Stimulated activated CD4-positive, alpha-beta T cell treated with anti-CD3 and anti-CD28 coated beads, TNF-alpha, amount 100 ng/mL, for 24 hours (primary cell): ENCODE results near the gene ANKRD52.
"Not testable (repeated sequence)": the region's sequence is repeated elsewhere in the genome, so short reads cannot be mapped to it uniquely, and the experiment has no call there.

Experiments
- DNase-seq, 3 experiments: peaks; one replicate each; pipeline ENCODE4 v3.0.0-alpha.2; 2020; ENCODE audit warnings: low read depth in 3 of 3

ANKRD52 gene

GRCh38 chr12:56258068-56258819 lies at the start of gene ANKRD52:
ANKRD52 (minus strand) TSS chr12:56258384; CDS start chr12:56258269, 115 bp downstream.
- peak; percentile 47 to 79 (median 64) for DNase-seq

DNA sequence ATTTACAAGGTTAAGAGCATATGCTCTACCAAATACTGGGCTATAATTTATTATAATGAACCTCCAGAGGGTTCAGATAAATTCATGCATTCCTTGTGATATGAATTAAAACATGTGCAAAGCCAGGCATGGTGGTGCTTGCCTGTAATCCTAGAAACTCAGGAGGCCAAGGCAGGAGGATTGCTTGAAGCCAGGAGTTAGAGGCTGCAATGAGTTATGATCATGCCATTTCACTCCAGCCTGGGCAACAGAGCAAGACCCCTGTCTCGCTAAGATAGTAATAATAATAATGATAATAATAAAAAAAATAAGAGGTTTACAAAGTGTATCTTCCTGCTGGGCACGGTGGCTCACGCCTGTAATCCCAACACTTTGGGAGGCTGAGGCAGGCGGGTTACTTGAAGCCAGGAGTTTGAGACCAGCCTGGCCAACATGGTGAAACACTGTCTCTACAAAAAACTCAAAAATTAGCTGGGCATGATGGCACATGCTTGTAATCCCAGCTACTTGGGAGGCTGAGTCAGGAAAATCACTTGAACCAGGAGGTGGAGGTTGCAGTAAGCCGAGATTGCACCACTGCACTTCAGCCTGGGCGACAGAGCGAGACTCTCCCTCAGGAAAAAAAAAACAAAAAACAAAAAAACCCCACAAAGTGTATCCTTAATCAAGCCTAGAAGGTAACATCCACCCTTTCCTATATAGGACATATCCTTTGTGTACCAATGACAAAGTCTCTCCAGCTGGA lies 49.2 kb upstream of the ANKRD52 start:
- DNase-seq = no peak

DNA sequence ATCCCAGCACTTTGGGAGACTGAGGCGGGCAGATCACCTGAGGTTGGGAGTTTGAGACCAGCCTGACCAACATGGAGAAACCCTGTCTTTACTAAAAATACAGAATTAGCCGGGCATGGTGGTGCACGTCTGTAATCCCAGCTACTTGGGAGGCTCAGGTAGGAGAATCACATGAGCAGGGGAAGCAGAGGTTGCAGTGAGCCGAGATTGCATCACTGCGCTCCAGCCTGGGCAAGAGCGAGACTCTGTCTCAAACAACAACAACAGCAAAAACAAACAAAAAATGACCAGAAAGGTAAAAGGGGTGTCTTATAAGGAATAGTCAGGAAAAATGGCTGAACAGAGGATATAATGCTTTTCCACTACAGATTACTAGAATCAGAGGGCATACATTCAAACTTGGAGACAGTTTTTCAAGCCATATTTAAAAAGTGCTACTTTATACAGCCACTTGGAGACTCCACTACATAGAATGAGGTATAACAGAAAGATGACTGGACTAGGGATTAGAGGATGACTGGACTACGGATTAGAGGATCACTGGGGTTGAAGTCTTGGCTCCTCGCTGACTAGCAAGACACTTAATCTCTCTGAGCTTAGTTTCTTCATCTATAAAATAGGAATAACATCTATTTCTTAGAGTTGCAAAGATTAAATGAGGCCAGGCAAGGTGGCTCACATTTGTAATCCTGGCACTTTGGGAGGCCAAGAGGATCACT lies 46.8 kb upstream of the ANKRD52 start:
- no peak for DNase-seq

- no peak for DNase-seq
Observed at GRCh38 chr12:56304276-56304675, 46.1 kb upstream of the ANKRD52 start.

- no peak for DNase-seq
Observed at GRCh38 chr12:56300644-56301464, 42.7 kb upstream of the ANKRD52 start.

DNA sequence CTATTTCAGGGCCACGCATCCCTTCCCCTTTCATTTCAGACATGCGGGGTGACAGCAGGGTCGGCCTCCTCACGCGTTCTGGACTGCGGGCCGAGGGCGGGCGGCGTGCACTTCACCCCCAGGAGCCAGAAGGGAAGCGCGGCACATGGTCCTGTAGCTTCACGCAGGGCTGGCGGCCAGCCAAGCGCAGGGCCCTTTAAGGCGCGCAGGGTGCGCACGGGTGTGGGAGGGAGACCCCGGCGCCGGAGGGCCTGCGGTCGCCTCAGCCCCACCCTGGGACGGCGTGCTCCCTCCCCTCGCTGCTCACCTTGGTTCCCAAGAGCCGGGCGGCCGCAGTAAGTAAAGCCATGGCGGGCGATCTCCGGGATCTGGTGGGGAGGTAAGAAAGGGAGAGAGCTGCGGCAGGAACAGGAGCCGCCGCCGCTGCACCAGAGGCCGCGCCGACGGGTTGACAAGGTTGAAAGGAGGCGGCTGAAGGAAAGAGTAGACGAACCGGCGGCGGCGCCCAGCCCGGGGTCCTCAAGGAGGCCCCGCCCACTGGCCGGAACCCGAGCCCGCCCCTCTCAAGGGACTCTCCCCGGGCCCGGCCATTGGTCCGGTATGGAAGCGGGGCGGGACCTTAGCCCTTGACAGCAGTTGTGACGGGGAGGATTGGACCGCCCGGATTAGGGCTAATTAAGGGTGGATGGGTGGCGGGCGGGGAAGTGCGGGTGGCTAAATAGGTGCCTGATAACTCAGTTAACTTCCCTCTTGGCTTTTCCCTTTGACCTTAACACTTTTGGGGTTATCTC lies 41.9 kb upstream of the ANKRD52 start, which contains the start of gene CS:
Gene CS, minus strand, starts transcription at position 478 of the 791 bp plus-strand sequence. Its CDS starts 129 bp downstream, at position 349.
- peak; percentile 96 to 98 (median 97) for DNase-seq

DNA sequence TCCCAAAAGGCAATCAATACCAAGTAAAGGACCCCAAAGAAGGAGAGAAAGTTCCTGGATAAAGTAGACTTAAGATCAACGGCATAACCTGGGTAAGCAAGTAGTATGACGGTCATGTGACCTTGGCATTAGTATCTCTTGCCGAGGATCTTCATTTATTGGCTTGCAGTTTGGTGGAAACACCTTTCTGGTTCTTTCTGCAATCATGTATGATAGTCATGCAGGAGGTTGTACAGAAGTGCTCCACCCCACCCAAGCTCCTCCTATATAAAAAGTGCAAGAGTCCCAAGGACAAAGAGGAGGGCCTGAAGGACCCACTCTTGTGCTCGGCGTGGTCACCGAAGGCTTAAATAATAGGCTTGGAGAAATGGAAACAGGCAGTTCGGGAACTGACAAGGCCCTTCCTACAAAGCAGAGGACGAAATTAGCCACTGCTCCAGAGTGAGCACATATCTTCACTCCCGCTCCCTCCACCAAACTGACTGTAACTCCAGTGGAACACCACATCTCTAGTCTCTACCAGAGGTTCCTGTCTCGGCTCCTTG lies 41.2 kb upstream of the ANKRD52 start:
- peak in 1 of 3 experiments; percentile 9 for DNase-seq

GRCh38 chr12:56298828-56299227 lies 40.6 kb upstream of the ANKRD52 start:
- DNase-seq = no peak

DNA sequence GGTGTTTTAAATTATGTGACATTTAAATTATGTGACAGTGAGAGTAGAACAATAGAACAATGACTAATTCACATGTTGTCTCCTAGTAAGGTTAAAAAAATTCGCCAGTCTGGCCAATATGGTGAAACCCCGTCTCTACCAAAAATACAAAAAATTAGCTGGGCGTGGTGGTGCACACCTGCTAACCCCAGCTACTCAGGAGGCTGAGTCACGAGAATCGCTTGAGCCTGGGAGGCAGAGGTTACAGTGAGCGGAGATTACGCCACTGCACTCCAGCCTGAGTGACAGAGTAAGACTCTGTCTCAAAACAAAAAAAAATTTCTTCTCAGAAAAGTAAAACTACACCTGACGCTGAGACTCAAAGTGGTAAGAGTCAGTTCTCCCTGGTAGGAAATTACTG lies 39.2 kb upstream of the ANKRD52 start:
- no peak for DNase-seq

DNA sequence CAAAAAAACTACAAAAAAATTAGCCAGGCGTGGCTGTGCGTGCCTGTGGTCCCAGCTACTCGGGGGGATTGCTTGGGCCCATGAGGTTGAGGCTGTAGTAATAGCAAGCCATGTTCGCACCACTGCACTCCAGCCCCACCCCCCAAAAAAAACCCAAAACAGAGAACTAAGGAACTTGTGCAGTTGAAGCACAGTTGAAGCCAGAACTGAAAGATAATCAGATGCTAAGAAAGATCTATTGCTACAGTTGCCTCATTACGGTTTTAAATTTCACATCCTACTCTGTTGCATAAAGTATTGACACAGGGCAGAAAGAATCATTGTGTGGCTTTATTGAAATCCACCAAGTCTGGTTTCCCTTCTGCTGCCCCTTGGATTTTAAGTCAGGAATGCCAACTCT lies 38.1 kb upstream of the ANKRD52 start:
- DNase-seq = no peak

GRCh38 chr12:56293795-56294194 lies 35.6 kb upstream of the ANKRD52 start:
- DNase-seq = no peak

DNA sequence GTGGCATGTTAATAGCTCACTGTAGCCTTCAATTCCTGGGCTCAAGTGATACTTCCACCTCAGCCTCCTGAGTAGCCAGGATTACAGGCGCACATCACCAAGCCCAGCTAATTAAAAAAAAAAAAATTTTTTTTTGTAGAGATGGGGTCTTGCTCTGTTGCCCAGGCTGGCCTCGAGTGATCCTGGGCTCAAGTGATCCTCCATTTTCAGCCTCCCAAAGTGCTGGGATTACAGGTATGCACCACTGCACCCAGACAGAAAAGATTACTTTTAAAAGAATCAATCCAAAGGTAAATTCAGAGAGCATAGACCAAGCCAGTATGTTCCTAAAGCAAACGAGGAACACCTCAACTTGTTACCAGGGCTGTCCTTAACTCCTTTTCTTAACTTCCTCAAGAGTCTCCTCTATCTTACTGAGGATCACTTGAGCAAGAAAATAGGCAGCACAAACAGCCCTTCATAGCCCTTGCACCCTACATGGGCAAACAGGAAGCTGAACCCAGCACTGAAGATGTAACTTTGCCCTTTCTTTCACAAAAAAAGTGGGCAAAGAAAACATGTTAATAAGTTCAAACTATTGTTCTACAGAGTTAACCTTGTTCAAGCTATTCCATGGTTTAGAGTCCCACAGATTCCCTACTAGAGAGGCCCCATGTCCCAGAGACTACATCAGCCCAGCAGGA lies 30.7 kb upstream of the ANKRD52 start:
- no peak for DNase-seq

- no peak for DNase-seq
Observed at GRCh38 chr12:56286044-56286830, 28.1 kb upstream of the ANKRD52 start.

DNA sequence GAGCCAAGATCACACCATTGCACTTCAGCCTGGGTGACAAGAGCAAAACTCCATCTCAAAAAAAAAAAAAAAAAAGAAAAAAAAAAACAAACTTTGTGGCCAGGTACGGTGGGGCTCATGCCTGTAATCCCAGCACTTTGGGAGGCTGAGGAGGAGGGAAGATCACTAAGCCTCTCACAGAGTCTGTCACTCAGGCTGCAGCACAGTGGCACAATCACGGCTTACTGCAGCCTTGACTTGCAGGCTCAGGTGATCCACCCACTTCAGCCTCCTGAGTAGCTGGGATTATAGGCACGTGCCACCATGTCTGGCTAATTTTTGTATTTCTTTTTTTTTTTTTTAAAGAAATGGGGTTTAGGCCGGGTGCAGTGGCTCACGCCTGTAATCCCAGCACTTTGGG lies 26.1 kb upstream of the ANKRD52 start:
- not testable (repeated sequence) for DNase-seq

GRCh38 chr12:56282579-56282978 lies 24.4 kb upstream of the ANKRD52 start:
- no peak for DNase-seq

GRCh38 chr12:56282030-56282429 lies 23.8 kb upstream of the ANKRD52 start:
- DNase-seq = no peak

DNA sequence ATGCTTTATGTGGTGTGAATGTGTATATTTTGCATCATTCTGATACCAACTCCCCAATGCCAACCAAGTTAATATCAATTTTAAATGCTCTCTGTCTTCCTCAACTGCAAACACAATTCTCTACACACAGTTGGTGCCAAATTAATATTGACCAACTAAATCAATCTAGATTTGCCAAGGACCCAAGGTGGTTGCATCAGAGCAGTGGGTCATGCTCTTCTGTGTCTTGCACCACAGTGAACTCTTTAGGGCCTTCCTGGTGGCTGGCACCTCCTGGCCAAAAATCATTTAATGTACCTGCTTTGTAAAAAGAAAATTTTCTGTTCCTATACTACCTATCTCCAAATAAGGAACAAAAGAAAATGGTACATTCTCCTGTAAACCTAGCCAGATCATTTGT lies 22.7 kb upstream of the ANKRD52 start:
- DNase-seq = no peak

DNA sequence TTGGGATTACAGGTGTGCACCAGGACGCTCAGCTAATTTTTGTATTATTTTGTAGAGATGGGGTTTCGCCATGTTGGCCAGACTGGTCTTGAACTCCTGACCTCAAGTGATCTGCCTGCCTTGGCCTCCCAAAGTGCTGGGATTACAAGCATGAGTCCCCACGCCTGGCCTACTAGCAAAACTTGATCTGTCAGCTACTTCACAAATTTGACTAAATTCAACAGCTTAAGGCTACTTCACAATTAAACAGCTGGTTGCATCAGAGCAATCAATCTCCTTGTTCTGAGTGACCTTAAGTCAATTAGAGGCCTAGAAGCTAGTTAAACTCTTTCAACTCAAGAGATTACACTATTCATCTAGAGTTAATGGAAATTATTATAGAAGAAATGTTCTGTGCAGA lies 20.7 kb upstream of the ANKRD52 start:
- no peak for DNase-seq

- DNase-seq = no peak
Observed at GRCh38 chr12:56274299-56274698, 16.1 kb upstream of the ANKRD52 start.
